ENCODE results near the gene LRRFIP1. TPM values are rescaled to one million over a fixed set of nuclear protein-coding genes. Genes with fewer than 3 reads are reported as not detected.

The LRRFIP1 gene
- total RNA-seq, 2 donors from 2014 or later = 125 to 203 TPM

- no peaks in the 10 kb centered on the region for H3K36me3 Mint-ChIP-seq
- H3K27me3 Mint-ChIP-seq = no peaks in the 10 kb centered on the region
- DNase-seq (ENCODE audit: low spot score) (no peak), ATAC-seq (no peak)
- no peaks in the 10 kb centered on the region for H3K9me3 Mint-ChIP-seq
- peaks cover 80 to 81% of the 10 kb centered on the region in 2 donors for H3K4me1 Mint-ChIP-seq (ENCODE audit: low read depth in 2 of 2)
- peak overlapping the region; percentile 81 to 88 for H3K27ac Mint-ChIP-seq
- peak overlapping the region; percentile 70 for H3K4me3 Mint-ChIP-seq
These were observed 73.9 kb downstream of the LRRFIP1 start for GRCh38 chr2:237701033-237701858.

DNA sequence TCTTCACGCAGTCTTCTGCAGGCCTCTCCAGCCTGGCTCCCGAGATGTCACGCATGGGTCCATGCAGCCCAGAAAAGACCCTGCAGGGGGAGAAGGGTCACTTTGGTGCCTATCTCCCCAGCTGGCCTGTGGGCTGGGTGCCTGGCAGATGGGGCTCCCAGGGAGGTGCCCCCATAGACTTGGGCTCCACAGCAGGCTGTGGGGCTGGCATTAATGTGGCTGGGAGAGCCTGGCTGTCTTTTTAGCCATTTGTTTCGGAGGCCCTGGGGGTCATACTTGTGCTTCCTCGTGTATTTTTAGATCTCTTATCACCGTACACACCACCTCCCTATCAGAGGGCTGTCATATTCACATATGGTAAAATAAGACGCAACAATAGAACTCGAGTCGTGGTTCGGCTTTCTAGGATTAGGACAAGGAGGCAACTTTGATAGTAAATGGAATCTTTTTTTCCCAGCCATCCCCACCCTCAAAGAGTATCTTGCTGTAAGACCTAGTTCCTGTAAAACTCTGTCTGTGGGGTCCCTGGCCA is 74.5 kb downstream of the LRRFIP1 start:
- Mint-ChIP-seq H3K36me3 (no peaks in the 10 kb centered on the region), H3K4me1 (ENCODE audit: low read depth in 2 of 2) (peaks cover 80 to 83% of the 10 kb centered on the region in 2 donors), H3K27ac (peak overlapping the region; percentile 81 to 88), H3K4me3 (peak overlapping the region; percentile 70), H3K9me3 (no peaks in the 10 kb centered on the region), H3K27me3 (no peaks in the 10 kb centered on the region)
- ATAC-seq = no peak
- no peak for DNase-seq (ENCODE audit: low spot score)

DNA sequence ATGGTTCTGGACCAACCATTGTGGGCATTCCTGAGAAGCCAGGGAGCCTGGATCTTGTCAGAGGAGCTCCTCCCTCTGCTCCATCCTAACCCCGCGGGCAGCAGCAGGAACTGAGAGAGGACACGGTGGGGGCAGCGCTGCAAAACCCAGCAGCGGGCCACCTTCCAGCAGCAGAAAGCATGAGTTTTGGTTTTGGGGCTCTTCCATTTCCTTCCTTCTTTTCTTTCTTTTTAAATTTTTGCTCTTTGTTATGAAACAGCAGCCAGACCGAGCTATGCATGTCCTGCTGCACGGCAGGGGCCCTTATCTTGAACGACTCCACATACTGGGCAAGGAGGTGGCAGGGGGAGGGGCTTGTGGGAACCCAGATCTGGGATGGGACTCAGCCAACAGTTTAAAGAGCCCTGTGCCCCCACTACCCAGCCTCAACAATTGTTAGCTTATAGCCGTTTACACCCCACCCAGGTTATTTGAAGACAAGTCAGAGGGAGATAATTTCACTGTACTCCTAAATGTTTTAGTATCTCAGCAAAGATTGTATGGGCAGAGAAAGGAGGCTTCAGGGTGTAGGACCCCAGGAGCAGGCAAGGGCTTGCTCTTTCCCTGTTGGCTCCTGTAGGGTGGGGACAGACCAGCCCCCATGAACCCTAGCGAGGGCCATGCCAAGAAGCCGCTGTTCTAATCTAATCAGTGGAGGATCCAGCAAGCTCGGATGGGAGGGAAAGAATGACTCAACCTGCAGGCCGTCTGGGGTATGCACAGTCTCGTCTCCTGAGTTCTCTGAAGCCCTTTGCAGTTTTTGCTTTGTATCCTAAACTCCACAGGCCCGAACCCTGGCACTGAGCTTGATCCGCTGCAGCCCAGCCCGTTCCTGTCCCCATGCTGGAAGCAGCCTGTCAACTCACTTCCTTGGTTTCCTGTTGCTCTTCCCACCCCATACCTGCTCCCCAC is 75.3 kb downstream of the LRRFIP1 start:
- Mint-ChIP-seq H3K4me1 (ENCODE audit: low read depth in 2 of 2) (peaks cover 80 to 83% of the 10 kb centered on the region in 2 donors), H3K4me3 (peak overlapping the region; percentile 70), H3K9me3 (no peaks in the 10 kb centered on the region), H3K27me3 (no peaks in the 10 kb centered on the region), H3K36me3 (no peaks in the 10 kb centered on the region), H3K27ac (peak overlapping the region; percentile 81 to 88)
- ATAC-seq (peak in 1 of 2 donors; percentile 53), DNase-seq (ENCODE audit: low spot score) (no peak)

GRCh38 chr2:237704501-237705434 is 77.4 kb downstream of the LRRFIP1 start:
- H3K27me3 Mint-ChIP-seq = no peaks in the 10 kb centered on the region
- no peaks in the 10 kb centered on the region for H3K36me3 Mint-ChIP-seq
- peak overlapping the region; percentile 81 to 88 for H3K27ac Mint-ChIP-seq
- ATAC-seq (peak in 1 of 2 donors; percentile 34), DNase-seq (ENCODE audit: low spot score) (no peak)
- H3K4me1 Mint-ChIP-seq (ENCODE audit: low read depth in 2 of 2) = peaks cover 74 to 75% of the 10 kb centered on the region in 2 donors
- H3K9me3 Mint-ChIP-seq = no peaks in the 10 kb centered on the region
- peak overlapping the region; percentile 70 for H3K4me3 Mint-ChIP-seq

DNA sequence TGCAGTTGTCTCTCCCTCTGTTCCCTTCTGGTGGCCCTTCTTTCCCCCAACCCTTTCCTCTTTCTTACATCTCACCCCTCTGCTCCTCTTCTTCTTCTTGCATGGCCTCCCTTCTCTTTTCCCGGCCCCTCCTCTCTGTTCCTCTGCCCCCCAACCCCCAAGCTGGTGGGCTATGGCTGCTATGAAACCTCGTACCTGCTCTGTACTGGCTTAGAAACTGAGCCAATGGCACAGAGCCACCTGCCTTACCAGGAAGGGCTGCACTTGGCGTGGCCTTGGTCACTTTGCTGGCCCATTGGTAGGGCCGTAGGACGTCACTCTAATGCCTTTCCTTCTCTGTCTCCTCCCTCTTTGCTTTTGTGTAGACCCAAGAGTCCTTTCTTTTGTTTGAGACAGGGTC is 78.9 kb downstream of the LRRFIP1 start:
- H3K4me3 Mint-ChIP-seq = no peak overlapping the region
- H3K27ac Mint-ChIP-seq = peak overlapping the region; percentile 73 to 86
- peak; percentile 41 for DNase-seq (ENCODE audit: low spot score)
- no peak for ATAC-seq
- H3K36me3 Mint-ChIP-seq = no peaks in the 10 kb centered on the region
- H3K27me3 Mint-ChIP-seq = no peaks in the 10 kb centered on the region
- no peaks in the 10 kb centered on the region for H3K9me3 Mint-ChIP-seq
- H3K4me1 Mint-ChIP-seq (ENCODE audit: low read depth in 2 of 2) = peaks cover 59 to 64% of the 10 kb centered on the region in 2 donors

DNA sequence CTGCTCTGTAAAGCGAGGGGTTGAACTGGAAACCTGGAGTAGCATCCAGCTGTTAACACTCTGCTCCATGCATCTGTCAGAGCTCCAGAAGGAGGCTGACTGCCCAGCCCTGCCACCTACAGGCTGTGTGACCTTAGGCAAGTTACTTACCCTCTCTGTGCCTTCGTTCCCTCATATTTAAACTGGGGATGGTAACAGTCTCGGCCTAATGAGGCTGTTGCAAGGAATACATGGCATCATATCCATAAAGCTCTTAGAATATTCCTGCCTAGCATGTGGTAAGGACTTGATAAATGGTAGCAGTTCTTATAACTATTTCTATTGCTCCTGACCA is 80.6 kb downstream of the LRRFIP1 start:
- DNase-seq (ENCODE audit: low spot score) = no peak
- H3K9me3 Mint-ChIP-seq = no peaks in the 10 kb centered on the region
- H3K36me3 Mint-ChIP-seq = no peaks in the 10 kb centered on the region
- ATAC-seq = no peak
- no peak overlapping the region for H3K4me3 Mint-ChIP-seq
- peaks cover 48 to 49% of the 10 kb centered on the region in 2 donors for H3K4me1 Mint-ChIP-seq (ENCODE audit: low read depth in 2 of 2)
- H3K27ac Mint-ChIP-seq = peak overlapping the region in 1 of 2 donors; percentile 73
- H3K27me3 Mint-ChIP-seq = no peaks in the 10 kb centered on the region

- Mint-ChIP-seq H3K27me3 (no peaks in the 10 kb centered on the region), H3K36me3 (no peaks in the 10 kb centered on the region), H3K9me3 (no peaks in the 10 kb centered on the region), H3K27ac (no peak overlapping the region), H3K4me1 (ENCODE audit: low read depth in 2 of 2) (peaks cover 48% of the 10 kb centered on the region in 2 donors), H3K4me3 (no peak overlapping the region)
- ATAC-seq = no peak
- DNase-seq (ENCODE audit: low spot score) = no peak
These were observed 81.1 kb downstream of the LRRFIP1 start for GRCh38 chr2:237708491-237708890.

DNA sequence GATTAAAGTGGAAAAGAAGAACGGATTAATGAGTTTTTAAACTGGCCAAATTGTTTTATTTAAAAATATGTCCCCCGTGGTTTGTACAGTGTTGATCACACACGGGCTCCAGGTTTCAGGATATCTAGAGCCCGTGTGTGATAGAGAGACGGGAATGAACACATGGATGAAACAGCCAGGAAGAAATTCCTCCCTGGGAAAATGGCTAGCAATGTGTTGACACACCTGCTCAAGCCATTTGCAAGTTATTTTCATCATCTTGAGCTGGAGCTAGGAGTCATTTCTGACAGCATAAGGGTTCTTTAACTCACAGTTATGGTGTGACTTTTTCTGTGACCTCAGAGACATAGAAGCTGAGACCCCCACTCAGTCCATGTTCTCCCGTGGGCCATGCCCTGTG is 81.6 kb downstream of the LRRFIP1 start:
- peaks cover 45 to 46% of the 10 kb centered on the region in 2 donors for H3K4me1 Mint-ChIP-seq (ENCODE audit: low read depth in 2 of 2)
- no peak overlapping the region for H3K27ac Mint-ChIP-seq
- H3K36me3 Mint-ChIP-seq = no peaks in the 10 kb centered on the region

GRCh38 chr2:237711458-237712150 is 84.2 kb downstream of the LRRFIP1 start:
- Mint-ChIP-seq H3K27me3 (no peaks in the 10 kb centered on the region), H3K4me1 (ENCODE audit: low read depth in 2 of 2) (peaks cover 41 to 53% of the 10 kb centered on the region in 2 donors), H3K9me3 (no peaks in the 10 kb centered on the region), H3K27ac (no peak overlapping the region), H3K4me3 (no peak overlapping the region), H3K36me3 (no peaks in the 10 kb centered on the region)
- DNase-seq (ENCODE audit: low spot score) (no peak), ATAC-seq (no peak)

More for the DNA sequence above, 81.6 kb downstream of the LRRFIP1 start:
- no peak for ATAC-seq
- Mint-ChIP-seq H3K27me3 (no peaks in the 10 kb centered on the region), H3K4me3 (no peak overlapping the region), H3K9me3 (no peaks in the 10 kb centered on the region)
- DNase-seq (ENCODE audit: low spot score) = no peak

GRCh38 chr2:237712477-237713377 is 85.3 kb downstream of the LRRFIP1 start:
- Mint-ChIP-seq H3K4me3 (no peak overlapping the region), H3K27ac (no peak overlapping the region)

GRCh38 chr2:237714690-237715458 is 87.5 kb downstream of the LRRFIP1 start:
- H3K27me3 Mint-ChIP-seq = no peaks in the 10 kb centered on the region
- no peaks in the 10 kb centered on the region for H3K36me3 Mint-ChIP-seq
- no peak overlapping the region for H3K4me3 Mint-ChIP-seq
- H3K4me1 Mint-ChIP-seq (ENCODE audit: low read depth in 2 of 2) = peaks cover 42 to 46% of the 10 kb centered on the region in 2 donors
- peak overlapping the region; percentile 27 to 79 for H3K27ac Mint-ChIP-seq
- H3K9me3 Mint-ChIP-seq = no peaks in the 10 kb centered on the region
- no peak for ATAC-seq
- no peak for DNase-seq (ENCODE audit: low spot score)

More at GRCh38 chr2:237712477-237713377, 85.3 kb downstream of the LRRFIP1 start:
- Mint-ChIP-seq H3K9me3 (no peaks in the 10 kb centered on the region), H3K4me1 (ENCODE audit: low read depth in 2 of 2) (peaks cover 36 to 42% of the 10 kb centered on the region in 2 donors), H3K27me3 (no peaks in the 10 kb centered on the region), H3K36me3 (no peaks in the 10 kb centered on the region)
- ATAC-seq = no peak
- DNase-seq (ENCODE audit: low spot score) = no peak
